C4-2B (cell line): ENCODE results near the gene CCDC61.

Experiments used
- H3K27ac ChIP-seq: fragments of 450-650 bp; 2 replicates; pipeline ENCODE4 v1.5.1; 2017
- CTCF ChIP-seq: fragments of 450-650 bp; conservative IDR thresholded peaks from 2 replicates; pipeline ENCODE4 v1.5.1; 2017; ENCODE audit warnings: mild to moderate bottlenecking
- ZFX ChIP-seq: fragments of 450-650 bp; IDR thresholded peaks from 2 replicates; pipeline ENCODE4 v1.6.1; 2017

CCDC61 gene

DNA sequence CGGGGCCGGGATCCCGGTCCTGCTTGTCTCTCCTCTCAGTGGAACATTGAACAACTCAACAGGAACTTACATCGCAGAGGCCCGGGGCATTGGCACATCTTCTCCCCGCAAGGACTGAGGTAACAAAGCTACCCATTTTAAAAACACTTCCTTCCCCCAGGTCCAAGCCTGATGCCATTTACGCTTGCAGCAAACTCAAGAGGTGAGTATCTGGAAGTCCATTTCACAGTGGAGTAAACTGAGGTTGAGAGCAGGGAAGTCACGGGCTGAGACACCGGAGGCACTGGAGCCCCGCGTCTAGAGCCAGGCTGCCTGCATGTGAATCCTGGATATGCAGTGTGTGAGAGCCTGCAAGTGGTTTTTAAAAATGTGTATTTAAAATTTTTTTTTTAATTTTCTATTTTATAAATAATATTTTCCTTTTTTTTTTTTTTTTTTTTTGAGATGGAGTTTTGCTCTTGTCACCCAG lies 28.1 kb downstream of the CCDC61 start:
- no peak for TF ChIP-seq CTCF
- no peak for TF ChIP-seq ZFX
- H3K27ac ChIP-seq = no peak overlapping the region

- H3K27ac ChIP-seq = no peak overlapping the region
- TF ChIP-seq ZFX (no peak), CTCF (no peak)
These were observed 30.6 kb downstream of the CCDC61 start for GRCh38 chr19:46025835-46026234.

- no peak overlapping the region for H3K27ac ChIP-seq
- TF ChIP-seq ZFX (no peak), CTCF (no peak)
These were observed 35.7 kb downstream of the CCDC61 start for GRCh38 chr19:46030812-46031550.

- H3K27ac ChIP-seq = no peak overlapping the region
- TF ChIP-seq CTCF (no peak), ZFX (no peak)
These were observed 36.7 kb downstream of the CCDC61 start for GRCh38 chr19:46031781-46032596.

DNA sequence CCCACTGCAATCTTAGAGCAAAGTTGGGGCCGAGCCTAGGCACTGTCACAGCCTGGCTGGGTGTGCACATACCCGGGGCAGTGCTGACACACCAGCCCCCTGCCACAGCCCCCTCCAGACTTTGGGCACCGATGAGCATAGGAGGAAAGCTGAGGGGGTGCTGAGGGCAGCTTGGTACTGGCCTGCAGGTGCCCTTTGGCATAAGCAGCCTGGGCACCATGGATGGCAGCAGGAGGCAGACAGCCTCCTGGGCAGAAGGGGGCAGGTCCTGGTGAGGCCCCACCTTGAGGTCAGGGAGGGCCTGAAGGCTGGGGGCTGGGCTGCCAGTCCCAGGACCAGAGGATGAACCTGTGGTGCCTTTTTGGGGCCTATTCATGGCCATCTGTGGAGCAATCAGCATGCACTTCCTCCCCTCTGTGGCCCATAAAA lies 37.3 kb downstream of the CCDC61 start:
- TF ChIP-seq CTCF = no peak
- TF ChIP-seq ZFX = no peak
- H3K27ac ChIP-seq = no peak overlapping the region

- H3K27ac ChIP-seq = no peak overlapping the region
- TF ChIP-seq ZFX (no peak), CTCF (no peak)
These were observed 38.1 kb downstream of the CCDC61 start for GRCh38 chr19:46033401-46033800.

- no peak for TF ChIP-seq ZFX
- no peak for TF ChIP-seq CTCF
- H3K27ac ChIP-seq = no peak overlapping the region
These were observed 40.3 kb downstream of the CCDC61 start for GRCh38 chr19:46035546-46035945.
